AG04449 (cell line): ENCODE results near the gene PEX26.

ENCODE experiments used
- CTCF ChIA-PET: fragments of 350-600 bp; formaldehyde crosslinking; extraction: SDS; loops from one replicate; lab custom pipeline; 2021; ENCODE audit warnings: antibody characterized with exemption; lab: Yijun Ruan, JAX
- POLR2A ChIA-PET: fragments of 400-600, 350-600 bp; formaldehyde crosslinking; extraction: SDS; loops from one replicate; lab custom pipeline; 2020; ENCODE audit warnings: antibody characterized with exemption, inconsistent platforms; lab: Yijun Ruan, JAX
- DNase-seq: peaks from one replicate; pipeline ENCODE4 v3.0.0-alpha.2; 2010; ENCODE audit warnings: low read depth, low spot score
- H3K4me3 ChIP-seq: 2 replicates; pipeline ENCODE4 v1.5.1; 2011; ENCODE audit warnings: low read depth, mild to moderate bottlenecking, control low read depth, low read length
- TF ChIP-seq, protein P1 (sequence below): IDR thresholded peaks from one replicate; pipeline ENCODE4 v1.5.1; 2011; ENCODE audit warnings: mild to moderate bottlenecking, moderate library complexity, low read length, control low read depth, inconsistent platforms; ENCODE audit not compliant: insufficient read depth; ENCODE audit errors: missing control alignments

PEX26 gene

DNA sequence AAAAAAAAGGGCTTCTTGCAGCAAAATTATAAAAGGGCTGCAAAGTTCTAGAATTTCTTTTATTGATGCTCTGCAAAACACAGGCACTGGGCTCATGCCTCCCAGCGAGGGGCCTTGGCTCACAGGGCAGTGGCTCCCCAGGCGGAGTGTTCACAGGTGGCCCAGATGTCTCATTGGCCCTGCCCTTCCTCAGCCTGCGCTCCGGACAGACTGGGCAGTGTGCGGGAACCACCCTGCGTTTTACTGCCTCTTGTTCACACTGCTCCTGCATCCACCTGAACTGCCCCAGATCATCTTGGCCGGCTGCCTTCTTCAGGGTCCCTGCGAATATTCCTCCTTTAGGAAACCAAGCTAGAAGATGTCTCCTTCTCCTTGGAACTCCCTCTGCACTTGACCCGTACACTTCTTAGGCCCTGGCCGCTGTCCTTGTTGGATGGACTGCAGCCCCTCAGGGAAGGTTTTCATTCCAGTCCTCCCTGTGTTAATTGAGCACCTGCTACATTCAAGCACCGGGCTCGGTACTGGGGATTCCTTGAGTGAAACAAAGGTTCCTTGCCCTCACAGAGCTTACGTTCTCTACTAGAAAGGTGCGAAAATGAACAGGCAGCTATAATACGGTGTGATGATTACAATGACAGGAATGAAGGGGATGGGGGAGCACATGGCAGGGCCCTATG is 37.3 kb downstream of the PEX26 start:
- TF ChIP-seq, protein P1, sequence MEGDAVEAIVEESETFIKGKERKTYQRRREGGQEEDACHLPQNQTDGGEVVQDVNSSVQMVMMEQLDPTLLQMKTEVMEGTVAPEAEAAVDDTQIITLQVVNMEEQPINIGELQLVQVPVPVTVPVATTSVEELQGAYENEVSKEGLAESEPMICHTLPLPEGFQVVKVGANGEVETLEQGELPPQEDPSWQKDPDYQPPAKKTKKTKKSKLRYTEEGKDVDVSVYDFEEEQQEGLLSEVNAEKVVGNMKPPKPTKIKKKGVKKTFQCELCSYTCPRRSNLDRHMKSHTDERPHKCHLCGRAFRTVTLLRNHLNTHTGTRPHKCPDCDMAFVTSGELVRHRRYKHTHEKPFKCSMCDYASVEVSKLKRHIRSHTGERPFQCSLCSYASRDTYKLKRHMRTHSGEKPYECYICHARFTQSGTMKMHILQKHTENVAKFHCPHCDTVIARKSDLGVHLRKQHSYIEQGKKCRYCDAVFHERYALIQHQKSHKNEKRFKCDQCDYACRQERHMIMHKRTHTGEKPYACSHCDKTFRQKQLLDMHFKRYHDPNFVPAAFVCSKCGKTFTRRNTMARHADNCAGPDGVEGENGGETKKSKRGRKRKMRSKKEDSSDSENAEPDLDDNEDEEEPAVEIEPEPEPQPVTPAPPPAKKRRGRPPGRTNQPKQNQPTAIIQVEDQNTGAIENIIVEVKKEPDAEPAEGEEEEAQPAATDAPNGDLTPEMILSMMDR, result no peak
- ChIA-PET POLR2A (no interaction called here), CTCF (interaction anchor here (0.8 kb wide), 1 partner anchor 17 kb away, joined by 3 read pairs; no protein-coding TSS in a partner anchor)
- no peak overlapping the region for H3K4me3 ChIP-seq
- DNase-seq, result no peak

DNA sequence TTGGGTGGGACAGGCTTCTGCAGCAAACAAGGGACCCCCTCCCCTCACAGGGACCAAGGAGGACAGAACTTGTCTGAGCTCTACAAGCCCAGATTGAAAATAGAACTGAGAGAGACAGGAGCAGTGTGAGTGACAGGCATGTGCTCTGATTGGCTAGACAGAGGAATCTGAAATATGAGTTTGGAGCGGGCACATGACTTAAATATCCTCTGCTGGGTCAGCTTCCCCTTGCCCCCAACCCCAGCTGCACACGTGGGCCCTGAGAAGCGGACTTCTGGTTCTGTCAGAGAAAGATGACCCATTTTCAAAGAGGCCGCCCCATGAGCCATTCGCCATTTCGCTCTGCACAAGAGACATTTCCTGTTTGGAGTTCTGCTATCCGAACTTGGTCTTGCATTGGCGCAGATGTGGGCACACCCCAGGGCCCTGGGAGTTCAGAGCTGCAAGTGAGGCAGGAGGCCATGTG is 38.1 kb downstream of the PEX26 start:
- no peak overlapping the region for H3K4me3 ChIP-seq
- POLR2A ChIA-PET, result no interaction called here
- DNase-seq, result no peak
- TF ChIP-seq, protein P1, result no peak
- CTCF ChIA-PET, result interaction anchor here (0.8 kb wide), 1 partner anchor 18 kb away, joined by 3 read pairs; no protein-coding TSS in a partner anchor

DNA sequence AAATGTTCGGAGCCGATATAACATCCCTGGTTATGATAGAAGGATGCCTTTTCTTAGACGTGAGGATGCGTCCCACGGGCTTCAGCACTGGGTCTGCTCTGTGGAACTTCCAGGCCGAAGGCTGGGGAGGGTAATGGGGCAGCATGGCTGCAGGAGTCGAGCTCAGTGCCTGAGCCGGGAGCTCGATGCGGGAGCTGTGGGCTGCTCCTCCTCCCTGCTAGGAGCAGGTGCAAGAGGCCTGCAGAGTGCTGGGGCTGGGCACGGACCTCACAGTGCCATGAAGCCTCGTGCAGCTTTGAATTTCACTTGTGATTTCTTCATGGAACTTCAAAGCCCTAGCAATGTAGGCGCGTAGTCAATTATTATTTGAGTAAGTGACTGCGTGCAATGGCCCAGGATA is 38.8 kb downstream of the PEX26 start:
- CTCF ChIA-PET, result no interaction called here
- no peak for DNase-seq
- H3K4me3 ChIP-seq, result no peak overlapping the region
- TF ChIP-seq, protein P1, result no peak
- POLR2A ChIA-PET, result no interaction called here

DNA sequence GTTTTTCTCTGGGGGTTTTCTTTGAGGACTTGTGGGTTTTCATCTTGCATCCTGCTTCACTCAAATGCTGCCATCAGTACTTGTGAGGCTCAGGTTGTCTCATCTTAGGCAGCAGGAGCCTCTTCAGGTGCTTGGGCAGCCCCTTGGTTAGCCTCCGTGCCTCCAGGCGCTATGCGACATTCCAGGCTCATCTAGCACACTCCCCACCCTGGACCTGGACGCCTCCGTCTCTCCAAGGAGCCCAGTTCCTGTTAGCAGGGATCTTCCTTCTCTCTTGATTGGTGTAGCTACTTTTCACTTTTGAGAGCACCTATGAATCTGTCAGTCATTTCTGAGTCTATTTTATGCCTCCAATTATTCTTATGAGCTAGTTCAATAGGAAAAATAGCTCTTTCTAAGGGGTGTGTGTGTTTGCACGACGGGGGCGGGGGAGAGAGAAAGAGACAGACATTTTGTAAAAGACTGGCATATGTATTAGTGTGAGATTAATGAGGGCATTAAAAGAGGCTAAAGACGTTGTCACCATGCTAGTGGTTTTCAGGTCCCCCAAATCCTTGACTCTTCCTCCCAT is 40.6 kb downstream of the PEX26 start:
- POLR2A ChIA-PET, result no interaction called here
- no peak for DNase-seq
- CTCF ChIA-PET, result no interaction called here
- H3K4me3 ChIP-seq, result no peak overlapping the region
- TF ChIP-seq, protein P1, result no peak

DNA sequence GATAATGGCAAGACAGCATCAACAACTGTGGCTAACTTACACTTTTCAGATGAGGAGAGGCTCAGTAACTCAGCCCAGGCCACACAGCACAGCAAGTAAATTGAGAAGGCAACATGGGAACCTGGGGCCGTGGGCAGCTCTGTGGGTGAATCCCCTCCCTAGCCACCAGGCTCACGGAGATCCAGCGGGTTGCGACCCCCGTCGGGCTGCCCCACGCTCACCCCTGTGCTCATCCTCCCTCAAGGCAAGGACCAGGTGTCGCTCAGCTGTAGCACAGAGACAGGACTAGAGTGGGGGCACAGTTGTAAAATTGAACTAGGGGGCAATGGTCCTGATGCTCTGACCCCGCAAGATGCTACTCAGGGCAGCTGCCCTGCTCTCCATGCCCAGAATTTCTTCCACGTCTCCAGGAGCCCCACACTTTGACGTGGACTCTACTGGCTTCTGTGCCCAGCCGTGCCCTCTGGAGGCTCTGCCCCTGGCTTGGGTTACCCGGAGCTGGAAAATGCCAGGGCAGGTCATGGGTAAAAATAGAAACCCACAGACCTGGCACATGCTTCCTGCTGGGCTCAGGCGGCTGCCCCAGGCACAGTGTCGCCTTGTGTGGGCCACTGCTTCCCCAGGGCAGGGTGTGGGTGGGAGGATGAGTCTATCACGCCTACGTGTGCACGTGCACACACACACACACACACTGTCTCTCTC is 41.8 kb downstream of the PEX26 start:
- DNase-seq, result no peak
- H3K4me3 ChIP-seq, result no peak overlapping the region
- TF ChIP-seq, protein P1, result no peak
- CTCF ChIA-PET, result no interaction called here
- POLR2A ChIA-PET, result no interaction called here

DNA sequence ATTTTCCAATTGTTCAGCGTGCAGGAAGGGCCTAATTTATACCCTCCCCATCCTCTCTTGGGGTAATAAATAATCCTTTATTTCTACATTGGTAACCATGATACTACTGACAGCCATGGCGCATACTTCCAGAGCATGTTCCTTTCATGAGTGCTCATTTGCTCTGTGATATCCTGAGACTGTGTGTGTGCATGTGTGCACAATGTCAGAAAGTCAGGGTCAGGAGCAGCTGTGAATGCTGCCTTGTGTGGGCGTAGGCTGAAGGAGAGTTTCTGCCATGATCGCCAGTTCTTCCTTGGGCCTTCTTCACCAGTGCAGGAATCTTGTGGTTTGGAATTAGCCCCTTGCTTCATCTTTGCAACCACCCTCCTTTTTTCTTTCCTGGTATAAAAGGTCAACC is 43.1 kb downstream of the PEX26 start:
- CTCF ChIA-PET, result interaction anchor here (1.7 kb wide), 1 partner anchor 9 kb away, joined by 4 read pairs; no protein-coding TSS in a partner anchor
- POLR2A ChIA-PET, result no interaction called here
- no peak for DNase-seq
- H3K4me3 ChIP-seq, result no peak overlapping the region
- TF ChIP-seq, protein P1, result no peak
